ENCODE measurements around the gene TSPAN19. TPM values are rescaled to one million over a fixed set of nuclear protein-coding genes. Genes with fewer than 3 reads are reported as not detected.
"Not testable (repeated sequence)": the region's sequence is repeated elsewhere in the genome, so short reads cannot be mapped to it uniquely, and the experiment has no call there.

Gene TSPAN19
- total and polyA plus RNA-seq, 7 donors, result 0.04 to 0.06 TPM; not detected in 5

DNA sequence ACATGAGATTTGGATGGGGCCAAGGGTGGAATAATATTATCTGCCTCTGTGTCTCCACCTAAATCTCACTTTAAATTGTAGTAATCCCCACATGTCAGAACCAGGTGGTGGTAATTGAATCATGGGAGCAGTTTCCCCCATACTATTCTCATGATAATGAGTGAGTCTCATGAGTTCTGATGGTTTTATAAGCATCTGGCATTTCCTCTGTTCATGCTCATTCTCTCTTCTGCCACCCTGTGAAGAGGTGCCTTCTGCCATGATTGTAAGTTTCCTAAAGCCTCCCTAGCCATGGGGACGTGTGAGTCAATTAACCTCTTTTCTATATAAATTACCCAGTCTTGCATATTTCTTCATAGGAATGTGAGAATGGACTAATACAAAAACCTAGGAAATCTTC lies 29.9 kb downstream of the TSPAN19 start:
- H3K4me1 ChIP-seq, result no peaks in the 10 kb centered on the region
- no peaks in the 10 kb centered on the region for H3K36me3 ChIP-seq (ENCODE audit: insufficient read depth in 1 of 2, low read depth in 1 of 2)
- WGBS, 3 donors, result 48 to 68% (median 66%) methylated on average over 1 of the region's 1 CpG
- intact Hi-C loops (cut with DNase I), result no loop called here
- H3K9me3 ChIP-seq, result no peaks in the 10 kb centered on the region
- no peak overlapping the region for H3K4me3 ChIP-seq
- no peak for ATAC-seq
- DNase-seq, result no peak
- H3K27ac ChIP-seq, result no peak overlapping the region
- H3K27me3 ChIP-seq (ENCODE audit: insufficient read depth in 3 of 3, low read length in 2 of 3), result no peaks in the 10 kb centered on the region
- TF ChIP-seq CTCF (IDR thresholded peaks at IDR 0.05), result no peak

- no peaks in the 10 kb centered on the region for H3K27me3 ChIP-seq (ENCODE audit: insufficient read depth in 3 of 3, low read length in 2 of 3)
- intact Hi-C loops (cut with DNase I), result no loop called here
- 75 to 92% (median 84%) methylated on average over 1 of the region's 1 CpG for WGBS, 3 donors
Measured at GRCh38 chr12:85005615-85006014, 30.5 kb downstream of the TSPAN19 start.

GRCh38 chr12:85005047-85005446 lies 31.0 kb downstream of the TSPAN19 start:
- H3K9me3 ChIP-seq; ATAC-seq; H3K27ac ChIP-seq; DNase-seq; H3K36me3 ChIP-seq (ENCODE audit: insufficient read depth in 1 of 2, low read depth in 1 of 2); H3K4me1 ChIP-seq; H3K27me3 ChIP-seq (ENCODE audit: insufficient read depth in 3 of 3, low read length in 2 of 3); intact Hi-C loops (cut with DNase I); H3K4me3 ChIP-seq: not testable (repeated sequence)
- WGBS, 3 donors, result 46 to 59% (median 54%) methylated on average over 2 of the region's 2 CpGs

More at GRCh38 chr12:85005615-85006014, 30.5 kb downstream of the TSPAN19 start:
- H3K4me1 ChIP-seq, result no peaks in the 10 kb centered on the region
- no peak overlapping the region for H3K4me3 ChIP-seq
- H3K36me3 ChIP-seq (ENCODE audit: insufficient read depth in 1 of 2, low read depth in 1 of 2), result no peaks in the 10 kb centered on the region
- ATAC-seq (no peak), DNase-seq (no peak)
- no peaks in the 10 kb centered on the region for H3K9me3 ChIP-seq
- no peak for TF ChIP-seq CTCF (IDR thresholded peaks at IDR 0.05)
- H3K27ac ChIP-seq, result no peak overlapping the region

- Histone ChIP-seq H3K9me3 (no peaks in the 10 kb centered on the region), H3K36me3 (ENCODE audit: insufficient read depth in 1 of 2, low read depth in 1 of 2) (no peaks in the 10 kb centered on the region), H3K4me3 (no peak overlapping the region), H3K27me3 (ENCODE audit: insufficient read depth in 3 of 3, low read length in 2 of 3) (no peaks in the 10 kb centered on the region), H3K4me1 (no peaks in the 10 kb centered on the region), H3K27ac (no peak overlapping the region)
- no peak for ATAC-seq
- no peak for DNase-seq
- no peak for TF ChIP-seq CTCF (IDR thresholded peaks at IDR 0.05)
- intact Hi-C loops (cut with DNase I), result no loop called here
Measured at GRCh38 chr12:85004204-85004603, 31.9 kb downstream of the TSPAN19 start.

DNA sequence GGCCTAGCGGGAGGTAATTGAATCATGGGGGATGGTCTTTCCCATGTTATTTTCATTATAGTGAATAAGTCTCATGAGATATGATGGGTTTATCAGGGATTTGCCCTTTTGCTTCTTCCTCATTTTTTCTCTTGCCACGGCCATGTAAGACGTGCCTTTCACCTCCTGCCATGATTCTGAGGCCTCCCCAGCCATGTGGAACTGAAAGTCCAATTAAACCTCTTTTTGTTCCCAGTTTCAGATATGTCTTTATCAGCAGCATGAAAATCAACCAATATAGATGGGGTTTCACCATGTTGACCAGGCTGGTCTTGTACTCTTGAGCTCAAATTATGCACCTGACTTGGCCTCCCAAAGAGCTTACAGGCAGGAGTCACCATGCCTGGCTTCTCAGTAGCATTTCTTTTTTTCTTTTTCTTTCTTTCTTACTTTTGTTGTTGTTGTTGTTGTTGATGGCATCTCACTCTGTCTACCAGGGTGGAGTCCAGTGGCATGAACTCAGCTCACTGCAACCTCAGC lies 33.2 kb downstream of the TSPAN19 start:
- Histone ChIP-seq H3K4me1 (no peaks in the 10 kb centered on the region), H3K27ac (no peak overlapping the region), H3K4me3 (no peak overlapping the region), H3K9me3 (no peaks in the 10 kb centered on the region), H3K36me3 (ENCODE audit: insufficient read depth in 1 of 2, low read depth in 1 of 2) (no peaks in the 10 kb centered on the region), H3K27me3 (ENCODE audit: insufficient read depth in 3 of 3, low read length in 2 of 3) (no peaks in the 10 kb centered on the region)
- ATAC-seq (no peak), DNase-seq (no peak)
- TF ChIP-seq CTCF (IDR thresholded peaks at IDR 0.05), result no peak
- WGBS, 3 donors, result 81 to 84% (median 83%) methylated on average over 3 of the region's 3 CpGs
- intact Hi-C loops (cut with DNase I), result no loop called here
